ENCODE data around the gene RPL18. TPM values are rescaled to one million over a fixed set of nuclear protein-coding genes. Genes with fewer than 3 reads are reported as not detected.
A peak's percentile ranks its signal among the peaks of the same experiment; 100 is the strongest.
"Not testable (repeated sequence)": the region's sequence is repeated elsewhere in the genome, so short reads cannot be mapped to it uniquely, and the experiment has no call there.

The RPL18 gene
- total RNA-seq: 1,853 and 1,861 TPM in 2 replicates

DNA sequence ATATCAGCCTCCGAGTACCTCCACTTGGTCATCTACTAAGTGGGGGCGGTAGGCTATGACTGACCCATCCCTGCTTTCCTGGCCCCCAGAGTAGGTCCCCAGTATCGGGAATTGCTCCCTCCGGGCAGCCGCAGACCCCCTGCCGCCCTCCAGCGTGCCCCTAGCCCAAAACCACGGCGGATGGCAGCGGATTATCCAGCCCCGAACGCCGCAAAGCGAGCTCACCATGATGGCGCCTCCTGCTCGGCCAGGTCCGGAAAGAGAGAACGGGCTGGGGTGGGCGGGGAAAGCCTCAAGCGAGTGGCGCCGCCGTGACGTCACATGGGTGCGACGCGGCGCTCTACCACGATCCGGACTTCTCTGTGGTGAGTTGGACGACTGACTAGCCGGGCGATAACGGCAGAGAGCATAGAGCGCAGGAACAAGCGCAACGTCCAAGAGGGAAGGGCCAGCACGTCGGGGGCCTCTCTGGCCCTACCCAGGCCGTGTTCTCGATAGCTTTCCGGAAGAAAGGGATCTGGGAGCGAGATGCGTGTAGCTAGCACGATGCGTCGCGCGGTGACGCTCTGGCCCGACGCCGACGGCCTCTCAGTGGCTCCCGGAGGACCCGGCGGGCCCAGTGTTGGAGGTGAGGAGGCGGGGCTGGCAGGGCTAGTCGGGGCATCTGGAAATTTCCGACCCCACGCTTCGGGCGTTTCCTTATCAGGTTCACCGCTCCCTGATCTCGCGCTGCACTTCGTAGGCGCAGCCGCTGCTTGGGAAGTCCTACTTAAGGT lies at the start of gene RPL18, which contains the start of gene SPHK2:
RPL18 (minus strand) TSS at position 263 of the 776 bp plus-strand sequence; CDS start at position 228, 35 bp downstream.
SPHK2 (plus strand) TSS at position 591 of the 776 bp plus-strand sequence. CDS start 1,009 bp downstream, outside the sequence.
- intact Hi-C loops (cut with micrococcal nuclease): loop anchor here (1.0 kb wide), 1 partner anchor 18 kb away; the partner anchor contains the start of gene DBP
- DNase-seq (ENCODE audit: low spot score): peak; percentile 95
- H3K4me3 Mint-ChIP-seq (ENCODE audit: low read depth): peak within 1 kb of the TSS; percentile 95
- H3K9me3 Mint-ChIP-seq: no peaks in the 10 kb centered on the region
- peak within 1 kb of the TSS; percentile 99 for H3K27ac Mint-ChIP-seq
- peaks cover 64% of the 10 kb centered on the region for H3K36me3 Mint-ChIP-seq (ENCODE audit: low read depth)
- no peaks in the 10 kb centered on the region for H3K27me3 Mint-ChIP-seq (ENCODE audit: low read depth)
- peaks cover 34% of the 10 kb centered on the region for H3K4me1 Mint-ChIP-seq (ENCODE audit: low read depth)

DNA sequence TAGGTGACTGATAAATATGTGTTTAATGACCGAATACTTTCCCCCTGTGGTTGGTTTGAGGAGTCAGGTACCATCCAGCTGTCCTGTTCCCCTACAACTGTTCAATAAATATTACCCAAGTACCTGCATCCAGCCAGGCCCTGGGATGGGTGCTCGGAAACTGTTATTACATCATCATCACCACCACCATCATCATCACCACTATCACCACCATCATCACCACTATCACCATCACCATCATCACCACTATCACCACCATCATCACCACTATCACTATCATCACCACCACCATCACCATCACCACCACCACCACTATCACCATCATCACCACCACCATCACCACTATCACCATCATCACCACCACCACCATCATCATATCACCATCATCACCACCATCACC lies 49.8 kb upstream of the RPL18 start:
- Mint-ChIP-seq H3K27ac (no peak overlapping the region), H3K4me3 (ENCODE audit: low read depth) (no peak overlapping the region), H3K27me3 (ENCODE audit: low read depth) (no peaks in the 10 kb centered on the region), H3K36me3 (ENCODE audit: low read depth) (no peaks in the 10 kb centered on the region), H3K9me3 (peaks cover 4% of the 10 kb centered on the region), H3K4me1 (ENCODE audit: low read depth) (no peaks in the 10 kb centered on the region)
- intact Hi-C loops (cut with micrococcal nuclease): no loop called here
- no peak for DNase-seq (ENCODE audit: low spot score)

DNA sequence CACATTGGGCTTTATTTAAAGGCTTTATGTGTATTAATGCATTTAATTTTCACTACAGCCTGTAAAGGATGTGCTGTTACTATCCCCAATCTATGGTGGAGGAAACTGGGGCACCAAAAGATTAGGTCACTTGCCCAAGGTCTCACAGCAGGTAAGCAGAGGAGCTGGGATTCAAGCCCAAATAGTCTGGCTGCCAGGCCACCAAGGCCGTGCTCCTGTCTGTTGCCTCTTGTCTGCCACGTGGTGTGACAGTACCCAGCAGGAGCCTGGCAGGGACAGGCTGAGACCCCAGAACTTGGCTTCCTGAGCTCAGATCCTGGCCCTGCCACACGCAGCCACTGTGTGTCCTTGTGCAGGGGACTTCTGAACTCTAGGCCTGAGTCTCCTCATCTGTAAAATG lies 49.4 kb upstream of the RPL18 start:
- no peak overlapping the region for H3K27ac Mint-ChIP-seq
- no peak overlapping the region for H3K4me3 Mint-ChIP-seq (ENCODE audit: low read depth)
- H3K27me3 Mint-ChIP-seq (ENCODE audit: low read depth): no peaks in the 10 kb centered on the region
- H3K9me3 Mint-ChIP-seq: peaks cover 4% of the 10 kb centered on the region
- H3K4me1 Mint-ChIP-seq (ENCODE audit: low read depth): no peaks in the 10 kb centered on the region
- intact Hi-C loops (cut with micrococcal nuclease): no loop called here
- DNase-seq (ENCODE audit: low spot score): no peak
- H3K36me3 Mint-ChIP-seq (ENCODE audit: low read depth): no peaks in the 10 kb centered on the region

GRCh38 chr19:48665786-48666185 lies 46.8 kb upstream of the RPL18 start:
- Mint-ChIP-seq H3K4me3 (ENCODE audit: low read depth) (no peak overlapping the region), H3K9me3 (peaks cover 4% of the 10 kb centered on the region), H3K36me3 (ENCODE audit: low read depth) (no peaks in the 10 kb centered on the region), H3K4me1 (ENCODE audit: low read depth) (peaks cover 4% of the 10 kb centered on the region), H3K27ac (no peak overlapping the region), H3K27me3 (ENCODE audit: low read depth) (no peaks in the 10 kb centered on the region)
- no peak for DNase-seq (ENCODE audit: low spot score)
- intact Hi-C loops (cut with micrococcal nuclease): no loop called here

DNA sequence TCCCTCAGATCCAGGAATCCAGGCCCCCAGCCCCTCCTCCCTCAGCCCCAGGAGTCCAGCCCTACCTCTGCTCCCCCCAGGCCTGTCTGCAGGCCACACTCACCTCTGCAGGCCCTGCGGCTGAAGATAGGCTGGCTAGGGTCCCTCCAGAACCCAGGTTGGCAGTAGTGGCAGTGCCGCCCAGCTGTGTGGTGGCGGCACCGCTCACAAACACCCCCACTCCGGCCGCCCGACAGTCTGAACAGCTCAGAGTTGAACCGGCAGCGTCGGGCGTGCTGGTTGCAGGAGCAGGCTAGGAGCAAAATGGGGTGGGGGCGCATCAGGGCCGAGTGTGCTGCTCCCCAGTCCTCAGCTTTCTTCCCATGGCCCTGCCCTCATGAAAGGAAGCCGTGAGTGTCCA lies 45.5 kb upstream of the RPL18 start:
- H3K27ac Mint-ChIP-seq: no peak overlapping the region
- H3K36me3 Mint-ChIP-seq (ENCODE audit: low read depth): no peaks in the 10 kb centered on the region
- no peaks in the 10 kb centered on the region for H3K27me3 Mint-ChIP-seq (ENCODE audit: low read depth)
- no peak overlapping the region for H3K4me3 Mint-ChIP-seq (ENCODE audit: low read depth)
- peaks cover 6% of the 10 kb centered on the region for H3K4me1 Mint-ChIP-seq (ENCODE audit: low read depth)
- intact Hi-C loops (cut with micrococcal nuclease): loop anchor here (5.0 kb wide), 1 partner anchor 83 kb away; the partner anchor contains the start of gene IZUMO1
- H3K9me3 Mint-ChIP-seq: no peaks in the 10 kb centered on the region
- DNase-seq (ENCODE audit: low spot score): no peak

DNA sequence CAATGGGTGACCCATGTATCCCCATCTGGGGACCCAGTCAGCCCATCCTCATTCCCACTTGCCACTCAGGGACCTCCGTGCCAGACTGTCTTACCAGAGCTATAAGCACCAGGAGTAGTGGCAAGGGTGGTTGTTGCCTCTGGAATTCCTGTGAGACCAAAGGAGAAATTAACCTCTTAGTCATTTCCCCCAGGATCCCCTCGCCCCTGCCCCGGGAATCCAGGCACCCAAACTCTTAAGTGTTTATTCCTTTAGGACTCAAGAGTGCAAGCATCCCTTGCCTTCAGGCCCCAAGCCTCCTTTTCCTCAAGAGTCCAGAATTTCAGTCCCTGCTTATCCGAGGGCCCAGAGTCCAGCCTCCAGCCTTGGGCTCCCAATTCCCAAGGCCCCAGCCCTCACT lies 44.7 kb upstream of the RPL18 start:
- no peak overlapping the region for H3K27ac Mint-ChIP-seq
- no peak overlapping the region for H3K4me3 Mint-ChIP-seq (ENCODE audit: low read depth)
- H3K27me3 Mint-ChIP-seq (ENCODE audit: low read depth): peaks cover 3% of the 10 kb centered on the region
- peaks cover 6% of the 10 kb centered on the region for H3K4me1 Mint-ChIP-seq (ENCODE audit: low read depth)
- intact Hi-C loops (cut with micrococcal nuclease): loop anchor here (5.0 kb wide), 1 partner anchor 84 kb away; the partner anchor contains the start of gene IZUMO1
- H3K36me3 Mint-ChIP-seq (ENCODE audit: low read depth): no peaks in the 10 kb centered on the region
- DNase-seq (ENCODE audit: low spot score): no peak
- H3K9me3 Mint-ChIP-seq: no peaks in the 10 kb centered on the region

DNA sequence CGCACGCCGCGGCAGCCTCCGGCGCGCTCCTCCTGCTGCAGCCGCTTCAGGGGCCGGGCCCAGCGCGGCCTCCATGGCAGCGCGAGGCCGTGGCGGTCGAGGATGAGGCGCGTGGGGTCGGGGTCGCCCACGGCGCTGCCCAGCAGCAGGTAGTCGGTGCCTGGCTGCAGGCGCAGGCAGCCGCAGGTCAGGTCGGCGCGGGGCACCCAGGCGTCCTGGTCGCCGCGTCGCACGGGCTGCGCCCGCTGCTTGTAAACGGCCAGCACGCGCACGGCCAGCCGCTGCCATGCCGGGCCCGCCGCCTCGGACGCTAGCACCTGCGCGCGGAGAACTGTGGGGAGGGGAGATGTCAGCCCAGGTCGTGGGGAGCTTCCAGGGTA lies 42.7 kb upstream of the RPL18 start:
- no peak for DNase-seq (ENCODE audit: low spot score)
- Mint-ChIP-seq H3K4me3 (ENCODE audit: low read depth) (no peak overlapping the region), H3K9me3 (no peaks in the 10 kb centered on the region), H3K27ac (no peak overlapping the region), H3K36me3 (ENCODE audit: low read depth) (no peaks in the 10 kb centered on the region), H3K27me3 (ENCODE audit: low read depth) (peaks cover 3% of the 10 kb centered on the region), H3K4me1 (ENCODE audit: low read depth) (peaks cover 6% of the 10 kb centered on the region)
- intact Hi-C loops (cut with micrococcal nuclease): loop anchor here (2.0 to 5.0 kb wide), 3 partner anchors 15 to 86 kb away; partner anchors contain the start of genes CA11 and IZUMO1

GRCh38 chr19:48660852-48661710 lies 42.1 kb upstream of the RPL18 start:
- Mint-ChIP-seq H3K27me3 (ENCODE audit: low read depth) (peaks cover 3% of the 10 kb centered on the region), H3K4me3 (ENCODE audit: low read depth) (peak overlapping the region; percentile 40), H3K36me3 (ENCODE audit: low read depth) (no peaks in the 10 kb centered on the region), H3K9me3 (no peaks in the 10 kb centered on the region), H3K4me1 (ENCODE audit: low read depth) (peaks cover 6% of the 10 kb centered on the region), H3K27ac (peak overlapping the region; percentile 91)
- DNase-seq (ENCODE audit: low spot score): peak; percentile 80
- intact Hi-C loops (cut with micrococcal nuclease): loop anchor here (2.0 to 5.0 kb wide), 3 partner anchors 14 to 86 kb away; partner anchors contain the start of genes CA11 and IZUMO1

- Mint-ChIP-seq H3K27me3 (ENCODE audit: low read depth) (peaks cover 3% of the 10 kb centered on the region), H3K4me1 (ENCODE audit: low read depth) (peaks cover 6% of the 10 kb centered on the region), H3K9me3 (no peaks in the 10 kb centered on the region), H3K27ac (no peak overlapping the region), H3K36me3 (ENCODE audit: low read depth) (no peaks in the 10 kb centered on the region), H3K4me3 (ENCODE audit: low read depth) (no peak overlapping the region)
- intact Hi-C loops (cut with micrococcal nuclease): loop anchor here (2.0 to 5.0 kb wide), 3 partner anchors 13 to 88 kb away; partner anchors contain the start of genes CA11 and IZUMO1
- no peak for DNase-seq (ENCODE audit: low spot score)
Observed at GRCh38 chr19:48659768-48660167, 40.8 kb upstream of the RPL18 start.

DNA sequence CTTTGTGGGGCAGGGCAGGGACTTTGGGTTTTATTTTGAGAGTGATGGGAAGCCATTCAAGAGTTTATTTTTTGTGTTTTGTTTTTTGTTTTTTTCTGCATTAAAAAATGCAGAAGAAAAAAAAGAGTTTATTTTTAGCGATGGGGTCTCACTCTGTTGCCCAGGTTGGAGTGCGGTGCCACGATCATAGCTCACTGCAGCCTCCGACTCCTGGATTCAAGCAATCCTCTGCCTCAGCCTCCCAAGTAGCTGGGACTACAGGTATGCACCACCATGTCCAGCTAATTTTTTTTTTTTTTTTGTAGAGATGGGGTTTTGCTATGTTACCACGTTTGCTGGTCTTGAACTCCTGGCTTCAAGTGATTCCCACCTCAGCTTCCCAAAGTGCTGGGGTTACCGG lies 39.5 kb upstream of the RPL18 start:
- Mint-ChIP-seq H3K4me1 (ENCODE audit: low read depth) (peaks cover 6% of the 10 kb centered on the region), H3K27ac (no peak overlapping the region), H3K27me3 (ENCODE audit: low read depth) (peaks cover 3% of the 10 kb centered on the region), H3K36me3 (ENCODE audit: low read depth) (no peaks in the 10 kb centered on the region), H3K9me3 (no peaks in the 10 kb centered on the region), H3K4me3 (ENCODE audit: low read depth) (no peak overlapping the region)
- DNase-seq (ENCODE audit: low spot score): no peak
- intact Hi-C loops (cut with micrococcal nuclease): no loop called here

GRCh38 chr19:48657828-48658227 lies 38.9 kb upstream of the RPL18 start:
- DNase-seq (ENCODE audit: low spot score); H3K4me3 Mint-ChIP-seq (ENCODE audit: low read depth); H3K27ac Mint-ChIP-seq; H3K4me1 Mint-ChIP-seq (ENCODE audit: low read depth); H3K36me3 Mint-ChIP-seq (ENCODE audit: low read depth); H3K9me3 Mint-ChIP-seq; intact Hi-C loops (cut with micrococcal nuclease); H3K27me3 Mint-ChIP-seq (ENCODE audit: low read depth): not testable (repeated sequence)

- no peak for DNase-seq (ENCODE audit: low spot score)
- H3K27me3 Mint-ChIP-seq (ENCODE audit: low read depth): peaks cover 3% of the 10 kb centered on the region
- H3K36me3 Mint-ChIP-seq (ENCODE audit: low read depth): no peaks in the 10 kb centered on the region
- H3K9me3 Mint-ChIP-seq: no peaks in the 10 kb centered on the region
- H3K4me1 Mint-ChIP-seq (ENCODE audit: low read depth): peaks cover 9% of the 10 kb centered on the region
- no peak overlapping the region for H3K4me3 Mint-ChIP-seq (ENCODE audit: low read depth)
- intact Hi-C loops (cut with micrococcal nuclease): no loop called here
- no peak overlapping the region for H3K27ac Mint-ChIP-seq
Observed at GRCh38 chr19:48656840-48657474, 38.0 kb upstream of the RPL18 start.

Measured in activated T-helper 2 cell treated with anti-CD3 and anti-CD28 coated beads, Interferon-gamma antibody, Interleukin-2, Interleukin-4, amounts not matched to agents 10 μg/mL and 5 μg/mL and 100 μg/mL, durations not matched to agents 14 hours and 24 hours and 36 hours (primary cell).